OCI-LY3 (cell line): ENCODE results near the gene CASP9.
A peak's percentile ranks its signal among the peaks of the same experiment; 100 is the strongest.

Experiments used
- H2AFZ ChIP-seq: fragments of 200-600, 300-600 bp; shearing (Covaris generic); 2 replicates; pipeline ENCODE4 v1.6.0; 2014; ENCODE audit warnings: antibody characterized with exemption, low read depth, low read length
- H3K27ac ChIP-seq: fragments of 200-600, 300-600 bp; sonication (generic); 2 replicates; pipeline ENCODE4 v1.5.1; 2014; ENCODE audit warnings: mild to moderate bottlenecking, low read length, moderate library complexity, mixed read lengths
- H3K27me3 ChIP-seq: fragments of 200-600, 300-600 bp; sonication (generic); 2 replicates; pipeline ENCODE4 v1.6.1; 2014; ENCODE audit warnings: low read depth, low read length, mixed read lengths
- H3K36me3 ChIP-seq: fragments of 200-600, 300-600 bp; sonication (generic); replicated peaks from 2 replicates; pipeline ENCODE3; 2014; ENCODE audit warnings: low read depth, low read length, mixed read lengths
- H3K4me1 ChIP-seq: fragments of 300-600, 200-600 bp; sonication (generic); 2 replicates; pipeline ENCODE4 v1.6.1; 2014; ENCODE audit warnings: low read length, mixed read lengths
- H3K4me2 ChIP-seq: fragments of 200-600, 300-600 bp; sonication (generic); 2 replicates; pipeline ENCODE4 v1.6.1; 2014; ENCODE audit warnings: low read length, mixed read lengths
- H3K4me3 ChIP-seq: fragments of 300-600, 200-600 bp; sonication (generic); 2 replicates; pipeline ENCODE4 v1.5.1; 2014; ENCODE audit warnings: antibody characterized with exemption, mild to moderate bottlenecking, low read length, moderate library complexity
- H3K79me2 ChIP-seq: fragments of 300-600, 200-600 bp; shearing (Covaris generic); 2 replicates; pipeline ENCODE4 v1.6.1; 2014; ENCODE audit warnings: mild to moderate bottlenecking, low read length, mixed read lengths
- H3K9ac ChIP-seq: fragments of 300-600, 200-600 bp; shearing (Covaris generic); 2 replicates; pipeline ENCODE4 v1.6.0; 2014; ENCODE audit warnings: mild to moderate bottlenecking, low read length, moderate library complexity
- H3K9me3 ChIP-seq: fragments of 200-600, 300-600 bp; shearing (Covaris generic); 2 replicates; pipeline ENCODE4 v1.6.1; 2014; ENCODE audit warnings: low read length, mixed read lengths; ENCODE audit not compliant: insufficient read depth
- H4K20me1 ChIP-seq: fragments of 200-600, 300-600 bp; sonication (generic); 2 replicates; pipeline ENCODE4 v1.6.1; 2016; ENCODE audit warnings: low read length, mixed read lengths; ENCODE audit not compliant: insufficient read depth
- EZH2phosphoT487 ChIP-seq: fragments of 200-600 bp; shearing (Covaris generic); IDR thresholded peaks from 2 replicates; pipeline ENCODE4 v1.6.1; 2018; ENCODE audit warnings: antibody characterized with exemption, mixed run types, low read depth
- TF ChIP-seq, protein P1 (sequence below): fragments of 200-600, 300-600 bp; sonication (generic); IDR thresholded peaks from 2 replicates; pipeline ENCODE4 v1.5.1; 2014; ENCODE audit warnings: antibody characterized with exemption, low read length, low read depth

CASP9 gene

DNA sequence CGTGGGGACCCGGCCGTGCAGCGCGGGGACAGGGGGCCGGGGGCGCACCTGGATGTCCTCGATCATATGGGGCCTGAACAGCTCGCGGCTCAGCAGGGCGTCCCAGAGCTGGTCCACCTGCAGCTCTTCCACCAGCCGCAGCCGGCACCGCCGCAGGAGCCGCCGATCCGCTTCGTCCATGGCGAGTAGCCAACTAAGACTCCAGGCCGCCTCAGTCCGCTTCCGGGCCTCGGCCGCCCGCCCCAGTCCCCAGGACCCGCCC, at the start of gene CASP9:
Gene CASP9 (minus strand): TSS at position 195 of the 262 bp plus-strand sequence. CDS start 15 bp downstream, at position 180.
- Histone ChIP-seq H3K9me3 (no peaks in the 10 kb centered on the region), H3K27me3 (no peaks in the 10 kb centered on the region), H3K9ac (peak within 1 kb of the TSS; percentile 79), H3K36me3 (no peaks in the 10 kb centered on the region), H2AFZ (peak within 1 kb of the TSS; percentile 71; the same call in 1 of the 2 replicates), H4K20me1 (no peaks in the 10 kb centered on the region), H3K4me1 (peaks cover 25% of the 10 kb centered on the region), H3K4me3 (peak within 1 kb of the TSS; percentile 96), H3K79me2 (peaks cover 14% of the 10 kb centered on the region), H3K27ac (peak within 1 kb of the TSS; percentile 78), H3K4me2 (peak within 1 kb of the TSS; percentile 100)
- TF ChIP-seq, protein P1, sequence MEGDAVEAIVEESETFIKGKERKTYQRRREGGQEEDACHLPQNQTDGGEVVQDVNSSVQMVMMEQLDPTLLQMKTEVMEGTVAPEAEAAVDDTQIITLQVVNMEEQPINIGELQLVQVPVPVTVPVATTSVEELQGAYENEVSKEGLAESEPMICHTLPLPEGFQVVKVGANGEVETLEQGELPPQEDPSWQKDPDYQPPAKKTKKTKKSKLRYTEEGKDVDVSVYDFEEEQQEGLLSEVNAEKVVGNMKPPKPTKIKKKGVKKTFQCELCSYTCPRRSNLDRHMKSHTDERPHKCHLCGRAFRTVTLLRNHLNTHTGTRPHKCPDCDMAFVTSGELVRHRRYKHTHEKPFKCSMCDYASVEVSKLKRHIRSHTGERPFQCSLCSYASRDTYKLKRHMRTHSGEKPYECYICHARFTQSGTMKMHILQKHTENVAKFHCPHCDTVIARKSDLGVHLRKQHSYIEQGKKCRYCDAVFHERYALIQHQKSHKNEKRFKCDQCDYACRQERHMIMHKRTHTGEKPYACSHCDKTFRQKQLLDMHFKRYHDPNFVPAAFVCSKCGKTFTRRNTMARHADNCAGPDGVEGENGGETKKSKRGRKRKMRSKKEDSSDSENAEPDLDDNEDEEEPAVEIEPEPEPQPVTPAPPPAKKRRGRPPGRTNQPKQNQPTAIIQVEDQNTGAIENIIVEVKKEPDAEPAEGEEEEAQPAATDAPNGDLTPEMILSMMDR: no peak
- TF ChIP-seq EZH2phosphoT487: no peak

DNA sequence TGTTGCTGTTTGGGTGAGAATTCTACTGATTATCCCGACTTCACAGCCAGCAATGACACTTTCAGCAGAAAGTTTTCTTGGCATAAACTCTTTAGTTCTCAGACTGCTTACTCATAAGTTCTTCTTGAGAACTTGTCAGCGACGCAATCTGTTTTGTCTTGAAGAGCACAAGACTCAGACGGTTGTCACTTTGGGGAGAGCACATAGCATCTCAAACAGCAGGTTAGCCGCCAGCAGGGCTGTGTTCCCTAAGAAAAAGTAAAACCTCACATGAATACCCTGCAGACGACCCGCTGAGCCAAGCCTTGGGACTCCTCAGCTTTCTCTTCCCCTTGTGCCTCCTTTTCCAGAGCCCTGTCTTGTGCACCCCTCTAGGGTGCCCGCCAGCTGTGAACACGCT, 49.5 kb upstream of the CASP9 start:
- Histone ChIP-seq H3K27me3 (no peaks in the 10 kb centered on the region), H3K79me2 (no peaks in the 10 kb centered on the region), H3K4me2 (no peak overlapping the region), H3K4me3 (no peak overlapping the region), H2AFZ (no peak overlapping the region), H3K9me3 (no peaks in the 10 kb centered on the region), H3K9ac (no peak overlapping the region), H3K36me3 (peaks cover 8% of the 10 kb centered on the region), H3K27ac (no peak overlapping the region), H4K20me1 (no peaks in the 10 kb centered on the region), H3K4me1 (peaks cover 16% of the 10 kb centered on the region)
- TF ChIP-seq, protein P1: no peak
- no peak for TF ChIP-seq EZH2phosphoT487

DNA sequence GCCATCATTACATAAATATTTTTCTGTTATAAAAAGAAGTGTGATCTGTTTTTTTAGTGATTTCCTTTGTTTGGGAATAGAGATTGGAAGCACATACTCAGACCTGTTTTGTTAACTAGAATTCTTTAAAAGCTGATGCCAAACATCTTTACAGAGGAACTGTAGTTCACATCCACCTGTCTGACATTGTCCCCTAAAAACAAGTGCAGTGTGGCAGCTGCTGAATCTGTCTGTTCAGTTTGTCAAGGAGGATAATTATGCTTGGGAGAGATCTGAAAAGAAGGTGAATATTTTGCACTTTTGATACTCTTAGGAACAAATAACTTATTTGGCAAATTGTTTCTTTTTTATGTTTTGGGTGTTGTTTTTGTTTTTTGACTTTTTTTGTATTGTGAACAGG, 47.3 kb upstream of the CASP9 start:
- H3K4me3 ChIP-seq: peak overlapping the region; percentile 10; the same call in 1 of the 2 replicates
- H3K27me3 ChIP-seq: no peaks in the 10 kb centered on the region
- peaks cover 10% of the 10 kb centered on the region for H3K36me3 ChIP-seq
- peak overlapping the region; percentile 60 for H3K27ac ChIP-seq
- H3K9me3 ChIP-seq: no peaks in the 10 kb centered on the region
- H4K20me1 ChIP-seq: no peaks in the 10 kb centered on the region
- H3K4me1 ChIP-seq: peaks cover 16% of the 10 kb centered on the region
- H3K9ac ChIP-seq: peak overlapping the region; percentile 45
- H3K79me2 ChIP-seq: no peaks in the 10 kb centered on the region
- no peak overlapping the region for H2AFZ ChIP-seq
- peak overlapping the region; percentile 57 for H3K4me2 ChIP-seq
- no peak for TF ChIP-seq EZH2phosphoT487
- TF ChIP-seq, protein P1: no peak

DNA sequence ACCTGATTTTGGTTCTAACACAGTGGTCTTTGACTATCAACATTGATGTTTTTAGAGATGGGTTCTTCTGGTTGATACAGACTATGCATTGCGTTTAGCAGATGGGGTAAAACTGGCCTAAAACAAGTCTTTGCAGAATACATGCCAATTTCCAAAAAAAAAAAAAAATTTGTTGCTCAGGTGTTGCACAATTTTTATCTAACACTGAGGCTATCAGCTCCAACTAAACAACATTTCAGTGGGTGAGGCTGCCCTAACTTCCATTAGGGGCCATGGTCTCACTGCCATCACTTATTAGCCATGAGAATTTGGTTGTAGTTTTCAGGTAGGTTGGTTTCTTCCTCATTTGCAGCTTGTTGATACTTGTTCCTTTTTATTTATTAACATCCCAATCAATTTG, 46.8 kb upstream of the CASP9 start:
- H3K27ac ChIP-seq: peak overlapping the region; percentile 60; the same call in 1 of the 2 replicates
- no peaks in the 10 kb centered on the region for H4K20me1 ChIP-seq
- H3K79me2 ChIP-seq: no peaks in the 10 kb centered on the region
- no peak overlapping the region for H3K4me3 ChIP-seq
- H3K4me2 ChIP-seq: peak overlapping the region; percentile 57; the same call in 1 of the 2 replicates
- H3K36me3 ChIP-seq: peaks cover 13% of the 10 kb centered on the region
- H3K27me3 ChIP-seq: no peaks in the 10 kb centered on the region
- TF ChIP-seq, protein P1: no peak
- TF ChIP-seq EZH2phosphoT487: no peak
- H3K9ac ChIP-seq: no peak overlapping the region
- H3K4me1 ChIP-seq: peaks cover 16% of the 10 kb centered on the region
- no peak overlapping the region for H2AFZ ChIP-seq
- H3K9me3 ChIP-seq: no peaks in the 10 kb centered on the region
